ENCODE data around the gene SMIM44. TPM values are rescaled to one million over a fixed set of nuclear protein-coding genes. Genes with fewer than 3 reads are reported as not detected.

The SMIM44 gene
- total and polyA plus RNA-seq, 2 donors from 2014 or later, result not detected

DNA sequence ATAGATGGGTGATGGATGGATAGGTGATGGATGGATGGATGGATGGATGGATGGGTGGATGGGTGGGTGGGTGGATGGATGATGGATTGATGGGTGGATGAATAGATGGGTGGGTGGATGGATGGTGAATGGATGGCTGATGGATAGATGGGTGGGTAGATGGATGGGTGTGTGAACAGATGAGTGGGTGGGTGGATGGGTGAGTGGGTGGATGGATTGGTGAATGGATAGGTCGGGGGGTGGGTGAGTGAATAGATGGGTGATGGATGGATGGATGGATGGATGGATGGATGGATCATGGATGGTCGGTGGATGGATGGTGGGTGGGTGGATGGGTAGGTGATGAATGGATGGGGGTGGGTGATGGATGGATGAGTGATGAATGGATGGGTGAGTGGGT lies 6.4 kb downstream of the SMIM44 start:
- H3K4me1 ChIP-seq (ENCODE audit: control insufficient read depth in 2 of 3, insufficient read depth in 2 of 3, low read depth in 1 of 3, low read length in 3 of 3), result peaks cover 0 to 25% (median 9%) of the 10 kb centered on the region in 3 donors
- no peak overlapping the region for H3K27ac ChIP-seq (ENCODE audit: low read depth in 2 of 2, low read length in 2 of 2)
- intact Hi-C loops (cut with DNase I), result loop anchor here (10.0 kb wide), 1 partner anchor 152 kb away; no protein-coding TSS in a partner anchor
- no peak for FAIRE-seq
- no peak for DNase-seq
- H3K4me3 ChIP-seq (ENCODE audit: low read length in 3 of 3), result no peak overlapping the region
- no peak overlapping the region for H3K9ac ChIP-seq (ENCODE audit: low read length in 3 of 3)
- no peaks in the 10 kb centered on the region for H3K27me3 ChIP-seq (ENCODE audit: control insufficient read depth, insufficient read depth, low read length)
- H3K36me3 ChIP-seq (ENCODE audit: control insufficient read depth in 2 of 3, insufficient read depth in 3 of 3, low read length in 3 of 3), result peaks cover 0 to 10% (median 9%) of the 10 kb centered on the region in 3 donors
- TF ChIP-seq, protein P1, sequence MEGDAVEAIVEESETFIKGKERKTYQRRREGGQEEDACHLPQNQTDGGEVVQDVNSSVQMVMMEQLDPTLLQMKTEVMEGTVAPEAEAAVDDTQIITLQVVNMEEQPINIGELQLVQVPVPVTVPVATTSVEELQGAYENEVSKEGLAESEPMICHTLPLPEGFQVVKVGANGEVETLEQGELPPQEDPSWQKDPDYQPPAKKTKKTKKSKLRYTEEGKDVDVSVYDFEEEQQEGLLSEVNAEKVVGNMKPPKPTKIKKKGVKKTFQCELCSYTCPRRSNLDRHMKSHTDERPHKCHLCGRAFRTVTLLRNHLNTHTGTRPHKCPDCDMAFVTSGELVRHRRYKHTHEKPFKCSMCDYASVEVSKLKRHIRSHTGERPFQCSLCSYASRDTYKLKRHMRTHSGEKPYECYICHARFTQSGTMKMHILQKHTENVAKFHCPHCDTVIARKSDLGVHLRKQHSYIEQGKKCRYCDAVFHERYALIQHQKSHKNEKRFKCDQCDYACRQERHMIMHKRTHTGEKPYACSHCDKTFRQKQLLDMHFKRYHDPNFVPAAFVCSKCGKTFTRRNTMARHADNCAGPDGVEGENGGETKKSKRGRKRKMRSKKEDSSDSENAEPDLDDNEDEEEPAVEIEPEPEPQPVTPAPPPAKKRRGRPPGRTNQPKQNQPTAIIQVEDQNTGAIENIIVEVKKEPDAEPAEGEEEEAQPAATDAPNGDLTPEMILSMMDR (IDR thresholded peaks at IDR 0.05; ENCODE audit: borderline replicate concordance, extremely low read depth, insufficient read depth), result no peak
- H3K9me3 ChIP-seq (ENCODE audit: control insufficient read depth in 2 of 3, insufficient read depth in 1 of 3, low read length in 3 of 3), result no peaks in the 10 kb centered on the region

DNA sequence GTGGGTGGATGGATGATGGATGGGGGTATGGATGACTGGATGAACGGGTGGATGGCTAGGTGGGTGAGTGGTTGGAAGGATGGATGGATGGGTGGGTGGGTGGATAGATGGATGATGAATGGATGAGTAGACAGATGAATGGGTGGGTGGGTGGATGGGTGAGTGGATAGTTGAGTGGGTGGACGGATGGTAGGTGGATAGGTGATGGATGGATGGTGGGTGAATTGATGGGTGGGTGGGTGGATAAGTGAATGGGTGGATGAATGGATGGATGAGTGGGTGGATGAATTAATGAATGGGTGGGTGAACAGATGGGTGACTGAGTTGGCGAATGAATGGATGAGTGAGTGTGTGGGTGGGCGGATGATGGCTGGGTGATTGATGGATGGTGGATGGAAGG lies 7.8 kb downstream of the SMIM44 start:
- no peak for FAIRE-seq
- H3K9me3 ChIP-seq (ENCODE audit: control insufficient read depth in 2 of 3, insufficient read depth in 1 of 3, low read length in 3 of 3), result no peaks in the 10 kb centered on the region
- TF ChIP-seq, protein P1 (IDR thresholded peaks at IDR 0.05; ENCODE audit: borderline replicate concordance, extremely low read depth, insufficient read depth), result no peak
- H3K9ac ChIP-seq (ENCODE audit: low read length in 3 of 3), result no peak overlapping the region
- intact Hi-C loops (cut with DNase I), result loop anchor here (10.0 kb wide), 1 partner anchor 151 kb away; no protein-coding TSS in a partner anchor
- DNase-seq, result no peak
- H3K27ac ChIP-seq (ENCODE audit: low read depth in 2 of 2, low read length in 2 of 2), result no peak overlapping the region
- H3K27me3 ChIP-seq (ENCODE audit: control insufficient read depth, insufficient read depth, low read length), result no peaks in the 10 kb centered on the region
- H3K4me1 ChIP-seq (ENCODE audit: control insufficient read depth in 2 of 3, insufficient read depth in 2 of 3, low read depth in 1 of 3, low read length in 3 of 3), result peaks cover 0 to 17% (median 9%) of the 10 kb centered on the region in 3 donors
- H3K36me3 ChIP-seq (ENCODE audit: control insufficient read depth in 2 of 3, insufficient read depth in 3 of 3, low read length in 3 of 3), result peaks cover 0 to 10% (median 9%) of the 10 kb centered on the region in 3 donors
- H3K4me3 ChIP-seq (ENCODE audit: low read length in 3 of 3), result no peak overlapping the region

DNA sequence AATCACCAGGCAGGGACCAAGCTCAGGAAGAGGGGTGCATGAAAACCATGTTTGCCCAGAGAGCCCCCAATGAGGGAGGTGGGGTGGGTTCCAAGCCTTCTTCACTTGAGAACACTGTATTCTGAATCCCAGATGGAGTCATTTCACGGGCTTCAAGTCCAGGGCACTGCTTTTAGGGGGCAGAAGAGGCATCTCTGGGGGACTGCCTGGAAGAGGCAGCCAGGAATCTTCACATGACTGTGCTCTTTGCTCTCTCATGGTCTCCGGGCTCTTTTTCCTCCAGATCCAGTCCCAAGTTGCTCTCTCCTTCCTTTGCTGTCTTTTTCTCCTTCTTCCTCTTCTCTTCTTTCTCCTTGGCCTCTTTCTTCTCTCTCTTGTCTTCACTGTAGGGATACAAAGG lies 8.6 kb downstream of the SMIM44 start:
- no peaks in the 10 kb centered on the region for H3K27me3 ChIP-seq (ENCODE audit: control insufficient read depth, insufficient read depth, low read length)
- peaks cover 0 to 17% (median 9%) of the 10 kb centered on the region in 3 donors for H3K4me1 ChIP-seq (ENCODE audit: control insufficient read depth in 2 of 3, insufficient read depth in 2 of 3, low read depth in 1 of 3, low read length in 3 of 3)
- TF ChIP-seq, protein P1 (IDR thresholded peaks at IDR 0.05; ENCODE audit: borderline replicate concordance, extremely low read depth, insufficient read depth), result no peak
- intact Hi-C loops (cut with DNase I), result loop anchor here (10.0 kb wide), 1 partner anchor 150 kb away; no protein-coding TSS in a partner anchor
- no peak overlapping the region for H3K4me3 ChIP-seq (ENCODE audit: low read length in 3 of 3)
- peak overlapping the region; percentile 1 to 48 for H3K27ac ChIP-seq (ENCODE audit: low read depth in 2 of 2, low read length in 2 of 2)
- FAIRE-seq (no peak), DNase-seq (no peak)
- peaks cover 0 to 10% (median 9%) of the 10 kb centered on the region in 3 donors for H3K36me3 ChIP-seq (ENCODE audit: control insufficient read depth in 2 of 3, insufficient read depth in 3 of 3, low read length in 3 of 3)
- no peak overlapping the region for H3K9ac ChIP-seq (ENCODE audit: low read length in 3 of 3)
- H3K9me3 ChIP-seq (ENCODE audit: control insufficient read depth in 2 of 3, insufficient read depth in 1 of 3, low read length in 3 of 3), result no peaks in the 10 kb centered on the region

Measured in kidney (tissue), 14 donors.